Cardiac muscle cell (in vitro differentiated cells and primary cell): ENCODE data around the gene PDE4B. TPM values are rescaled to one million over a fixed set of nuclear protein-coding genes. Genes with fewer than 3 reads are reported as not detected.

Experiments used
- DNase-seq, 2 donors: peaks; one replicate each; pipeline versions ENCODE4 v3.0.0 to v3.0.0-alpha.2; 2010 to 2017; ENCODE audit warnings: low read depth in 1 of 2, low spot score in 1 of 2
- H3K27ac ChIP-seq: fragments of 200-600 bp; sonication (generic); 2 replicates; pipeline ENCODE4 v1.5.1; 2016
- H3K27me3 ChIP-seq: fragments of 200-600 bp; sonication (generic); 2 replicates; pipeline ENCODE4 v1.6.0; 2016; ENCODE audit warnings: control low read depth
- H3K36me3 ChIP-seq: fragments of 200-600 bp; sonication (generic); 2 replicates; pipeline ENCODE4 v1.5.1; 2016; ENCODE audit warnings: control low read depth
- H3K4me1 ChIP-seq: fragments of 200-600 bp; sonication (generic); 2 replicates; pipeline ENCODE4 v1.8.1; 2017; ENCODE audit warnings: low read depth, mild to moderate bottlenecking, mixed run types
- H3K4me3 ChIP-seq: fragments of 200-600 bp; sonication (generic); 2 replicates; pipeline ENCODE4 v1.5.1; 2016; ENCODE audit warnings: mild to moderate bottlenecking
- H3K9me3 ChIP-seq: fragments of 200-600 bp; sonication (generic); 2 replicates; pipeline ENCODE4 v1.5.1; 2017; ENCODE audit warnings: low read depth, mild to moderate bottlenecking, control low read depth
- CTCF ChIP-seq: IDR thresholded peaks from 2 replicates; pipeline ENCODE4 v1.5.1; 2012; ENCODE audit warnings: low read depth, mild to moderate bottlenecking, low read length
- polyA plus RNA-seq: library from polyadenylated mRNA; unstranded; fragments of >200 nt; fragmentation: Nextera tagmentation; extraction: Ambion mirVana; gene quantifications from 2 replicates; pipeline ENCODE4 v1.2.1, GENCODE V29; 2016
- total RNA-seq: library from RNA; depleted of rRNA; stranded (reverse); fragments of >200 nt; gene quantifications from 2 replicates; pipeline ENCODE4 v1.2.3, GENCODE V29; 2016

The PDE4B gene
- total and polyA plus RNA-seq, 2 experiments from 2014 or later = 0.65 to 3.9 TPM

GRCh38 chr1:66375125-66375524 is 582.4 kb downstream of the PDE4B start:
- Histone ChIP-seq H3K4me3 (no peak overlapping the region), H3K4me1 (no peaks in the 10 kb centered on the region), H3K27ac (no peak overlapping the region), H3K36me3 (no peaks in the 10 kb centered on the region), H3K9me3 (no peaks in the 10 kb centered on the region), H3K27me3 (no peaks in the 10 kb centered on the region)
- peak in 1 of 2 donors; percentile 46 for DNase-seq
- no peak for TF ChIP-seq CTCF

GRCh38 chr1:66380452-66381212 is 587.9 kb downstream of the PDE4B start:
- Histone ChIP-seq H3K4me3 (no peak overlapping the region), H3K9me3 (no peaks in the 10 kb centered on the region), H3K36me3 (no peaks in the 10 kb centered on the region), H3K4me1 (no peaks in the 10 kb centered on the region), H3K27ac (no peak overlapping the region), H3K27me3 (no peaks in the 10 kb centered on the region)
- DNase-seq = no peak
- no peak for TF ChIP-seq CTCF

GRCh38 chr1:66381621-66382275 is 589.1 kb downstream of the PDE4B start:
- Histone ChIP-seq H3K27me3 (no peaks in the 10 kb centered on the region), H3K4me1 (no peaks in the 10 kb centered on the region), H3K9me3 (no peaks in the 10 kb centered on the region), H3K36me3 (no peaks in the 10 kb centered on the region), H3K4me3 (no peak overlapping the region), H3K27ac (no peak overlapping the region)
- DNase-seq = no peak
- TF ChIP-seq CTCF = no peak

- Histone ChIP-seq H3K4me1 (no peaks in the 10 kb centered on the region), H3K4me3 (no peak overlapping the region), H3K27me3 (no peaks in the 10 kb centered on the region), H3K9me3 (no peaks in the 10 kb centered on the region), H3K27ac (no peak overlapping the region), H3K36me3 (no peaks in the 10 kb centered on the region)
- TF ChIP-seq CTCF = no peak
- DNase-seq = no peak
These were observed 590.5 kb downstream of the PDE4B start for GRCh38 chr1:66383168-66383567.

GRCh38 chr1:66383611-66384010 is 590.9 kb downstream of the PDE4B start:
- Histone ChIP-seq H3K4me3 (no peak overlapping the region), H3K9me3 (no peaks in the 10 kb centered on the region), H3K36me3 (no peaks in the 10 kb centered on the region), H3K27ac (no peak overlapping the region), H3K27me3 (no peaks in the 10 kb centered on the region), H3K4me1 (no peaks in the 10 kb centered on the region)
- no peak for DNase-seq
- TF ChIP-seq CTCF = no peak
